KMS-11 (cell line): ENCODE data around the gene WDTC1.
"Not testable (repeated sequence)": the region's sequence is repeated elsewhere in the genome, so short reads cannot be mapped to it uniquely, and the experiment has no call there.

ENCODE experiments used
- H2AFZ ChIP-seq: fragments of 200-600 bp; sonication (generic); 2 replicates; pipeline ENCODE4 v1.6.1; 2016; ENCODE audit warnings: antibody characterized with exemption, mixed run types, low read depth
- H3K27ac ChIP-seq: fragments of 200-600 bp; sonication (generic); 2 replicates; pipeline ENCODE4 v1.6.1; 2016; ENCODE audit warnings: mild to moderate bottlenecking, mixed run types
- H3K27me3 ChIP-seq: fragments of 200-600 bp; sonication (generic); 2 replicates; pipeline ENCODE4 v1.6.1; 2017; ENCODE audit warnings: mild to moderate bottlenecking, low read depth, mixed run types, moderate library complexity; ENCODE audit not compliant: insufficient read depth
- H3K36me3 ChIP-seq: fragments of 200-600 bp; sonication (generic); 2 replicates; pipeline ENCODE4 v1.6.1; 2017; ENCODE audit warnings: mild to moderate bottlenecking, mixed run types; ENCODE audit not compliant: insufficient read depth
- H3K4me1 ChIP-seq: fragments of 200-600 bp; sonication (generic); 2 replicates; pipeline ENCODE4 v1.6.1; 2016; ENCODE audit warnings: mild to moderate bottlenecking, low read depth, mixed run types; ENCODE audit not compliant: poor library complexity, severe bottlenecking
- H3K4me2 ChIP-seq: fragments of 200-600 bp; sonication (generic); 2 replicates; pipeline ENCODE4 v1.7.0; 2016; ENCODE audit warnings: mild to moderate bottlenecking, mixed run types
- H3K4me3 ChIP-seq: fragments of 200-600 bp; sonication (generic); IDR thresholded peaks from 2 replicates; pipeline ENCODE4 v1.6.1; 2017; ENCODE audit warnings: low read depth, low read length, mixed read lengths; ENCODE audit not compliant: insufficient read depth
- H3K79me2 ChIP-seq: fragments of 200-600 bp; sonication (generic); 2 replicates; pipeline ENCODE4 v1.6.1; 2016; ENCODE audit warnings: low read depth, mixed run types; ENCODE audit not compliant: insufficient read depth
- H3K9ac ChIP-seq: fragments of 200-600 bp; sonication (generic); 2 replicates; pipeline ENCODE4 v1.6.1; 2016; ENCODE audit warnings: mild to moderate bottlenecking, mixed run types
- H4K20me1 ChIP-seq: fragments of 200-600 bp; sonication (generic); 2 replicates; pipeline ENCODE4 v1.6.1; 2016; ENCODE audit warnings: mild to moderate bottlenecking, mixed run types; ENCODE audit not compliant: insufficient read depth
- TF ChIP-seq, protein P1 (sequence below): fragments of 200-600 bp; sonication (generic); conservative IDR thresholded peaks from 2 replicates; pipeline ENCODE4 v1.6.1; 2017; ENCODE audit warnings: low read depth, mild to moderate bottlenecking, antibody characterized with exemption, low read length, moderate library complexity, mixed read lengths

Gene WDTC1

GRCh38 chr1:27284425-27285273 is 50.2 kb downstream of the WDTC1 start:
- Histone ChIP-seq H4K20me1 (no peaks in the 10 kb centered on the region), H3K4me3 (no peak overlapping the region), H3K27me3 (no peaks in the 10 kb centered on the region), H3K27ac (no peak overlapping the region), H3K36me3 (no peaks in the 10 kb centered on the region), H2AFZ (no peak overlapping the region), H3K4me1 (no peaks in the 10 kb centered on the region), H3K4me2 (no peak overlapping the region), H3K79me2 (no peaks in the 10 kb centered on the region), H3K9ac (no peak overlapping the region)
- TF ChIP-seq, protein P1, sequence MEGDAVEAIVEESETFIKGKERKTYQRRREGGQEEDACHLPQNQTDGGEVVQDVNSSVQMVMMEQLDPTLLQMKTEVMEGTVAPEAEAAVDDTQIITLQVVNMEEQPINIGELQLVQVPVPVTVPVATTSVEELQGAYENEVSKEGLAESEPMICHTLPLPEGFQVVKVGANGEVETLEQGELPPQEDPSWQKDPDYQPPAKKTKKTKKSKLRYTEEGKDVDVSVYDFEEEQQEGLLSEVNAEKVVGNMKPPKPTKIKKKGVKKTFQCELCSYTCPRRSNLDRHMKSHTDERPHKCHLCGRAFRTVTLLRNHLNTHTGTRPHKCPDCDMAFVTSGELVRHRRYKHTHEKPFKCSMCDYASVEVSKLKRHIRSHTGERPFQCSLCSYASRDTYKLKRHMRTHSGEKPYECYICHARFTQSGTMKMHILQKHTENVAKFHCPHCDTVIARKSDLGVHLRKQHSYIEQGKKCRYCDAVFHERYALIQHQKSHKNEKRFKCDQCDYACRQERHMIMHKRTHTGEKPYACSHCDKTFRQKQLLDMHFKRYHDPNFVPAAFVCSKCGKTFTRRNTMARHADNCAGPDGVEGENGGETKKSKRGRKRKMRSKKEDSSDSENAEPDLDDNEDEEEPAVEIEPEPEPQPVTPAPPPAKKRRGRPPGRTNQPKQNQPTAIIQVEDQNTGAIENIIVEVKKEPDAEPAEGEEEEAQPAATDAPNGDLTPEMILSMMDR: peak; percentile 87

GRCh38 chr1:27285274-27285660 is 50.8 kb downstream of the WDTC1 start:
- Histone ChIP-seq H3K4me3 (no peak overlapping the region), H4K20me1 (no peaks in the 10 kb centered on the region), H3K4me2 (no peak overlapping the region), H3K36me3 (no peaks in the 10 kb centered on the region), H2AFZ (no peak overlapping the region), H3K4me1 (no peaks in the 10 kb centered on the region), H3K27me3 (no peaks in the 10 kb centered on the region), H3K79me2 (no peaks in the 10 kb centered on the region), H3K9ac (no peak overlapping the region), H3K27ac (no peak overlapping the region)
- TF ChIP-seq, protein P1: no peak

DNA sequence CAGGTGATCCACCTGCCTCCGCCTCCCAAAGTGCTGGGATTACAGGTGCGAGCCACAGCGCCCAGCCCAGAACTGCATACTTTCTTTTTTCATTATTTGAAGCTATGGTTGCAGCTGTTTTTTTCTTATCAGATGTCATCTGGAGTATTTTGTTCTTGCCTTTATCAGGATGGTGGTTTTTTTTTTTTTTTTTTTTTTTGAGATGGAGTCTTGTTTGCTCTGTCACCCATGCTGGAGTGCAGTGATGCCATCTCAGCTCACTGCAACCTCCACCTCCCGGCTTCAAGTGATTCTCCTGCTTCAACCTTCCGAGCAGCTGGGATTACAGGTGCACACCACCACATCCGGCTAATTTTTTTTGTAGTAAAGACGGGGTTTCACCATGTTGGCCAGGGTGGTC is 51.4 kb downstream of the WDTC1 start:
- not testable (repeated sequence) for H3K9ac ChIP-seq, H3K4me2 ChIP-seq, H3K36me3 ChIP-seq, H3K4me1 ChIP-seq, H2AFZ ChIP-seq, H3K27ac ChIP-seq, H3K79me2 ChIP-seq, H4K20me1 ChIP-seq, H3K4me3 ChIP-seq, H3K27me3 ChIP-seq

GRCh38 chr1:27289125-27289524 is 54.7 kb downstream of the WDTC1 start:
- not testable (repeated sequence) for H2AFZ ChIP-seq, H3K27me3 ChIP-seq, H3K27ac ChIP-seq, H3K36me3 ChIP-seq, H3K4me3 ChIP-seq, H4K20me1 ChIP-seq, H3K79me2 ChIP-seq, H3K4me2 ChIP-seq, H3K4me1 ChIP-seq, H3K9ac ChIP-seq

GRCh38 chr1:27290581-27290980 is 56.1 kb downstream of the WDTC1 start:
- no peak overlapping the region for H3K4me3 ChIP-seq
- no peak overlapping the region for H2AFZ ChIP-seq
- no peaks in the 10 kb centered on the region for H3K4me1 ChIP-seq
- H3K4me2 ChIP-seq: no peak overlapping the region
- H3K27ac ChIP-seq: no peak overlapping the region
- H3K27me3 ChIP-seq: no peaks in the 10 kb centered on the region
- H3K79me2 ChIP-seq: no peaks in the 10 kb centered on the region
- H3K9ac ChIP-seq: no peak overlapping the region
- H4K20me1 ChIP-seq: no peaks in the 10 kb centered on the region
- H3K36me3 ChIP-seq: no peaks in the 10 kb centered on the region
- TF ChIP-seq, protein P1: no peak
